Stimulated activated CD8-positive, alpha-beta memory T cell treated with anti-CD3 and anti-CD28 coated beads, Interleukin-15, amount 100 ng/mL, for 48 hours (primary cell): ENCODE data around the gene ENOX1.

Experiments
- DNase-seq, 2 donors: peaks; one replicate each; pipeline ENCODE4 v3.0.0-alpha.2; 2020; ENCODE audit warnings: low read depth in 2 of 2

ENOX1 gene

GRCh38 chr13:43546251-43546650 is 240.5 kb downstream of the ENOX1 start:
- DNase-seq = no peak

- no peak for DNase-seq
Measured at GRCh38 chr13:43545317-43545874, 241.4 kb downstream of the ENOX1 start.

- DNase-seq = no peak
Measured at GRCh38 chr13:43544631-43545030, 242.1 kb downstream of the ENOX1 start.

GRCh38 chr13:43544011-43544410 is 242.8 kb downstream of the ENOX1 start:
- no peak for DNase-seq

GRCh38 chr13:43543331-43543730 is 243.4 kb downstream of the ENOX1 start:
- DNase-seq = no peak

- DNase-seq = no peak
Measured at GRCh38 chr13:43537124-43537523, 249.6 kb downstream of the ENOX1 start.

GRCh38 chr13:43529796-43530195 is 257.0 kb downstream of the ENOX1 start:
- DNase-seq = no peak

- DNase-seq = no peak
Measured at GRCh38 chr13:43528992-43529391, 257.8 kb downstream of the ENOX1 start.

GRCh38 chr13:43522788-43523187 is 264.0 kb downstream of the ENOX1 start:
- no peak for DNase-seq

- no peak for DNase-seq
Measured at GRCh38 chr13:43520351-43520750, 266.4 kb downstream of the ENOX1 start.

- no peak for DNase-seq
Measured at GRCh38 chr13:43518833-43519232, 267.9 kb downstream of the ENOX1 start.

- no peak for DNase-seq
Measured at GRCh38 chr13:43516401-43516833, 270.4 kb downstream of the ENOX1 start.

- no peak for DNase-seq
Measured at GRCh38 chr13:43515531-43515930, 271.2 kb downstream of the ENOX1 start.

- no peak for DNase-seq
Measured at GRCh38 chr13:43514311-43514710, 272.5 kb downstream of the ENOX1 start.

- DNase-seq = no peak
Measured at GRCh38 chr13:43512221-43512620, 274.6 kb downstream of the ENOX1 start.

GRCh38 chr13:43510956-43511901 is 275.5 kb downstream of the ENOX1 start:
- DNase-seq = no peak

- no peak for DNase-seq
Measured at GRCh38 chr13:43495732-43496131, 291.0 kb downstream of the ENOX1 start.

GRCh38 chr13:43494206-43494605 is 292.6 kb downstream of the ENOX1 start:
- no peak for DNase-seq

- DNase-seq = no peak
Measured at GRCh38 chr13:43493496-43494000, 293.2 kb downstream of the ENOX1 start.

GRCh38 chr13:43492745-43493144 is 294.0 kb downstream of the ENOX1 start:
- DNase-seq = no peak

GRCh38 chr13:43492311-43492710 is 294.5 kb downstream of the ENOX1 start:
- DNase-seq = no peak

GRCh38 chr13:43489233-43489632 is 297.5 kb downstream of the ENOX1 start:
- no peak for DNase-seq

GRCh38 chr13:43487885-43488284 is 298.9 kb downstream of the ENOX1 start:
- DNase-seq = no peak
